HCT116 (cell line): ENCODE results near the gene ABTB1. TPM values are rescaled to one million over a fixed set of nuclear protein-coding genes. Genes with fewer than 3 reads are reported as not detected.

Source experiments
- ATAC-seq: fragments of 200-7000 bp; cut with Tn5 transposase; 2 replicates; pipeline ENCODE4 v1.9.1; 2020; ENCODE audit warnings: mild to moderate bottlenecking, moderate library complexity
- BruUV-seq: library from RNA; stranded (reverse); fragments of 400-500 nt; replicated peaks from 2 replicates; lab custom pipeline; 2021; lab: Mats Ljungman, UMichigan
- CTCF ChIA-PET: fragments of 300-600 bp; sonication (Branson Sonifier 250); formaldehyde crosslinking; loops from one replicate; lab custom pipeline; 2021; ENCODE audit warnings: antibody characterized with exemption; lab: Charles Lee
- POLR2A ChIA-PET: fragments of 300-600, 350-600 bp; sonication (Branson Sonifier 250); formaldehyde crosslinking; loops from one replicate; lab custom pipeline; 2021; ENCODE audit warnings: antibody characterized with exemption; lab: Charles Lee
- RAD21 ChIA-PET, 2 experiments: fragments of 300-600 bp; sonication (Branson Sonifier 250); formaldehyde crosslinking; loops; one replicate each; lab custom pipeline; 2023; ENCODE audit warnings: low total read pairs in 2 of 2; ENCODE audit not compliant: uncharacterized antibody in 2 of 2, unreplicated experiment in 2 of 2, low non-redundant PET in 1 of 2; lab: Charles Lee
- DNase-seq: peaks from one replicate; pipeline ENCODE4 v3.0.0-alpha.2; 2010; ENCODE audit warnings: low read depth, low spot score
- H2AFZ ChIP-seq: fragments of 200-600 bp; shearing (Covaris generic), sonication (generic); 2 replicates; pipeline ENCODE4 v1.6.1; 2017; ENCODE audit warnings: low read depth, mixed run types, mixed read lengths, antibody characterized with exemption, low read length; ENCODE audit not compliant: poor library complexity, severe bottlenecking
- H3K27ac ChIP-seq: 2 replicates; pipeline ENCODE4 v1.5.1; 2012; ENCODE audit warnings: low read depth, low read length
- H3K27me3 ChIP-seq: fragments of 200-600 bp; sonication (generic); 2 replicates; pipeline ENCODE4 v1.6.1; 2016; ENCODE audit warnings: mixed run types, low read length, mixed read lengths; ENCODE audit not compliant: insufficient read depth
- H3K36me3 ChIP-seq, 2 experiments: fragments of 200-500 bp in 1 of 2; fragments of 200-600 bp in 1 of 2; sonication (Bioruptor generic) in 1 of 2; sonication (generic) in 1 of 2; 2 replicates each; pipeline versions ENCODE4 v1.5.1 to v1.6.1; 2014 to 2016; ENCODE audit warnings: low read length in 2 of 2, inconsistent platforms in 1 of 2, mixed read lengths in 1 of 2, mixed run types in 1 of 2; ENCODE audit not compliant: insufficient read depth in 2 of 2, control insufficient read depth in 1 of 2
- H3K4me1 ChIP-seq, 2 experiments: fragments of 200-600 bp in 1 of 2; sonication (generic) in 1 of 2; 2 replicates each; pipeline versions ENCODE4 v1.5.1 to v1.6.1; 2012 to 2017; ENCODE audit warnings: low read length in 2 of 2, inconsistent platforms in 1 of 2, mild to moderate bottlenecking in 1 of 2, mixed read lengths in 1 of 2, mixed run types in 1 of 2, moderate library complexity in 1 of 2; ENCODE audit not compliant: insufficient read depth in 2 of 2, control insufficient read depth in 1 of 2
- H3K4me2 ChIP-seq: fragments of 200-600 bp; sonication (generic); 2 replicates; pipeline ENCODE4 v1.6.1; 2017; ENCODE audit warnings: mixed run types, low read length, mixed read lengths
- H3K4me3 ChIP-seq, 2 experiments: fragments of 200-600 bp in 1 of 2; sonication (generic) in 1 of 2; replicated peaks in 1 of 2; 2 replicates each; pipeline ENCODE4 v1.5.1; 2011 to 2016; ENCODE audit warnings: low read length in 2 of 2, control low read depth in 1 of 2, low read depth in 1 of 2, mild to moderate bottlenecking in 1 of 2, mixed read lengths in 1 of 2, mixed run types in 1 of 2
- H3K79me2 ChIP-seq: fragments of 200-600 bp; sonication (generic); 2 replicates; pipeline ENCODE4 v1.6.1; 2017; ENCODE audit warnings: mild to moderate bottlenecking, mixed run types, low read length, moderate library complexity, mixed read lengths; ENCODE audit not compliant: insufficient read depth
- H3K9ac ChIP-seq: fragments of 200-600 bp; sonication (generic); 2 replicates; pipeline ENCODE4 v1.6.1; 2016; ENCODE audit warnings: low read length, mixed read lengths
- H3K9me2 ChIP-seq: fragments of 200-600 bp; sonication (generic), shearing (Covaris generic); 2 replicates; pipeline ENCODE4 v1.6.1; 2017; ENCODE audit warnings: mixed run types, mild to moderate bottlenecking, moderate library complexity; ENCODE audit not compliant: insufficient read depth
- H3K9me3 ChIP-seq, 2 experiments: fragments of 200-500 bp in 1 of 2; fragments of 200-600 bp in 1 of 2; sonication (Bioruptor generic) in 1 of 2; sonication (generic) in 1 of 2; 2 replicates each; pipeline ENCODE4 v1.6.1; 2014 to 2017; ENCODE audit warnings: low read length in 2 of 2, mixed read lengths in 2 of 2, inconsistent platforms in 1 of 2, low read depth in 1 of 2, mild to moderate bottlenecking in 1 of 2, mixed run types in 1 of 2, moderate library complexity in 1 of 2; ENCODE audit not compliant: control insufficient read depth in 1 of 2, insufficient read depth in 1 of 2
- H4K20me1 ChIP-seq: fragments of 200-600 bp; sonication (generic), shearing (Covaris generic); 2 replicates; pipeline ENCODE4 v1.6.1; 2017; ENCODE audit warnings: mixed run types, mild to moderate bottlenecking, moderate library complexity; ENCODE audit not compliant: insufficient read depth
- CEBPB ChIP-seq: IDR thresholded peaks from 2 replicates; pipeline ENCODE4 v1.6.1; 2012; ENCODE audit warnings: low read depth
- EZH2 ChIP-seq: fragments of 200-600 bp; sonication (generic); IDR thresholded peaks from 2 replicates; pipeline ENCODE4 v1.6.1; 2017; ENCODE audit warnings: antibody characterized with exemption, mixed run types
- EZH2phosphoT487 ChIP-seq: fragments of 200-600 bp; IDR thresholded peaks from 2 replicates; pipeline ENCODE4 v1.6.1; 2018; ENCODE audit warnings: antibody characterized with exemption, borderline replicate concordance
- FOSL1 ChIP-seq: IDR thresholded peaks from 2 replicates; pipeline ENCODE4 v1.6.1; 2012; ENCODE audit warnings: low read depth
- JUND ChIP-seq: IDR thresholded peaks from 2 replicates; pipeline ENCODE4 v1.6.1; 2012
- POLR2AphosphoS5 ChIP-seq: IDR thresholded peaks from 2 replicates; pipeline ENCODE4 v1.6.1; 2011; ENCODE audit warnings: mild to moderate bottlenecking, low read depth, low read length, moderate library complexity
- intact Hi-C: fragments of 100-400 bp; cut with micrococcal nuclease; formaldehyde crosslinking; loops from 2 replicates; pipeline ENCODE4 v1.10.0; 2022
- total RNA-seq: library from RNA; stranded (reverse); gene quantifications from one replicate; pipeline ENCODE4 v1.2.1, GENCODE V29; 2021; ENCODE audit not compliant: unreplicated experiment
- TF ChIP-seq, protein P1 (sequence below), 3 experiments: fragments of 200-600 bp in 1 of 3; sonication (generic) in 1 of 3; IDR thresholded peaks in 2 of 3; conservative IDR thresholded peaks in 1 of 3; 2 replicates each; pipeline ENCODE4 v1.5.1; 2012 to 2017; ENCODE audit warnings: low read depth in 2 of 3, low read length in 2 of 3, antibody characterized with exemption in 1 of 3, borderline replicate concordance in 1 of 3, control low read depth in 1 of 3, mild to moderate bottlenecking in 1 of 3, mixed read lengths in 1 of 3, mixed run types in 1 of 3, moderate library complexity in 1 of 3; ENCODE audit not compliant: insufficient read depth in 1 of 3
- TF ChIP-seq, protein P2 (sequence below): IDR thresholded peaks from 2 replicates; pipeline ENCODE4 v1.6.1; 2012

The ABTB1 gene
- total RNA-seq, 1 experiment from 2014 or later = 19.4 TPM

DNA sequence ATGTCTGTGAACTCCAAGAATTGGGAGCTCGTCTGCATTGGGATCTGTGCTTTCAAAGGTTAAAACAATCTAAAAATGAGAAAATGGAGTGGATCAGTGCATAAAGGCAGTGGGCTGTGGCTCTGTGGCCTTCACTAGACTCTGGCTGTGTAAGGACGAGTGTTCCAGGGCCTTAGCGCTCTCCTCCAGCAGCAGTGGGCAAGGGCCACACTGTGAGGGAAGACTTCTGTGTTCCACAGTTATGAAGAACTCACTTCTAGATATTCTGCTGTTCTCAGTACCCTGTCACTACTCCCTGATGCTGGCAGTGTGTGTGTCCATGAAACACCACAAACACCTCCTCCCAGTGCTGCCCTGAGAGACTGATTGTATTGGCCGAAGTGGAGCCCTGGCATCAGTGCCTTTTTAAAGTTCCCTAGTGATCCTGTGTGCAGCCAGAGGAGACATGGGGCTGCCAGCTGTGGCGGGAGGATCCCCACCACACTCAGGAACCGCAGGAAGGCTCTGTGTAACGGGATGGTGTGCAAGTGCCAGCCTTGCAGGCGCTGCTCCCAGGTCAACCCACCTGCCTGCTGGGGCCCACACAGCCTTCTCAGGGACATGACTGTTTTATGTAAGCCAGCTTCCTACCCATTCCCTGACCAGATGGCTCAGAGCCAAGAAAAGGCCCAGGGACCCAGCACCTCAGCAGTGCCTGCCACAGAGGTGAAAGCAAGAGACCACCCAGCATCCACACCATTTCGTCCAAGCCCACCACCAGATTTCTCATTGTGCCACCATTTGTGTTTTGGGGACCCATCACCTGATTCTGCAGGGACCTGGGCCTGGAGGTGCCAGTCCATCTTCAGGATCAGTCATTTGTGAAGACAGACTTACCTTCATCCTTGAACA lies 40.4 kb downstream of the ABTB1 start:
- CTCF ChIA-PET = no interaction called here
- no peak overlapping the region for H3K4me3 ChIP-seq
- H3K4me1 ChIP-seq = peaks cover 0 to 8% of the 10 kb centered on the region in 2 experiments; a peak in 1 of 4 replicates
- no peaks in the 10 kb centered on the region for H3K9me3 ChIP-seq
- BruUV-seq = no TSS peak
- H3K27ac ChIP-seq = no peak overlapping the region
- DNase-seq = no peak
- RAD21 ChIA-PET = no interaction called here
- H2AFZ ChIP-seq = no peak overlapping the region
- H3K9ac ChIP-seq = no peak overlapping the region
- no peaks in the 10 kb centered on the region for H3K9me2 ChIP-seq
- H3K27me3 ChIP-seq = no peaks in the 10 kb centered on the region
- no peaks in the 10 kb centered on the region for H3K36me3 ChIP-seq
- TF ChIP-seq POLR2AphosphoS5 (no peak), EZH2 (no peak), JUND (no peak), FOSL1 (no peak), EZH2phosphoT487 (no peak), CEBPB (no peak)
- TF ChIP-seq, protein P1, sequence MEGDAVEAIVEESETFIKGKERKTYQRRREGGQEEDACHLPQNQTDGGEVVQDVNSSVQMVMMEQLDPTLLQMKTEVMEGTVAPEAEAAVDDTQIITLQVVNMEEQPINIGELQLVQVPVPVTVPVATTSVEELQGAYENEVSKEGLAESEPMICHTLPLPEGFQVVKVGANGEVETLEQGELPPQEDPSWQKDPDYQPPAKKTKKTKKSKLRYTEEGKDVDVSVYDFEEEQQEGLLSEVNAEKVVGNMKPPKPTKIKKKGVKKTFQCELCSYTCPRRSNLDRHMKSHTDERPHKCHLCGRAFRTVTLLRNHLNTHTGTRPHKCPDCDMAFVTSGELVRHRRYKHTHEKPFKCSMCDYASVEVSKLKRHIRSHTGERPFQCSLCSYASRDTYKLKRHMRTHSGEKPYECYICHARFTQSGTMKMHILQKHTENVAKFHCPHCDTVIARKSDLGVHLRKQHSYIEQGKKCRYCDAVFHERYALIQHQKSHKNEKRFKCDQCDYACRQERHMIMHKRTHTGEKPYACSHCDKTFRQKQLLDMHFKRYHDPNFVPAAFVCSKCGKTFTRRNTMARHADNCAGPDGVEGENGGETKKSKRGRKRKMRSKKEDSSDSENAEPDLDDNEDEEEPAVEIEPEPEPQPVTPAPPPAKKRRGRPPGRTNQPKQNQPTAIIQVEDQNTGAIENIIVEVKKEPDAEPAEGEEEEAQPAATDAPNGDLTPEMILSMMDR (IDR thresholded peaks at IDR 0.05 in 2 of 3, conservative IDR thresholded peaks at IDR 0.05 in 1 of 3; ENCODE audit: borderline replicate concordance in 1 of 3, insufficient read depth in 1 of 3, low read depth in 2 of 3, low read length in 2 of 3) = no peak
- TF ChIP-seq, protein P2, sequence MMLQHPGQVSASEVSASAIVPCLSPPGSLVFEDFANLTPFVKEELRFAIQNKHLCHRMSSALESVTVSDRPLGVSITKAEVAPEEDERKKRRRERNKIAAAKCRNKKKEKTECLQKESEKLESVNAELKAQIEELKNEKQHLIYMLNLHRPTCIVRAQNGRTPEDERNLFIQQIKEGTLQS = no peak
- TF ChIP-seq, all 23 proteins: peak for 0
- intact Hi-C loops = no loop called here
- POLR2A ChIA-PET = no interaction called here
- no peaks in the 10 kb centered on the region for H3K79me2 ChIP-seq
- ATAC-seq = no peak
- no peak overlapping the region for H3K4me2 ChIP-seq
- no peaks in the 10 kb centered on the region for H4K20me1 ChIP-seq
